Psoas muscle (tissue), 8 donors: Measurements from ENCODE around the gene DNAI4. TPM values are rescaled to one million over a fixed set of nuclear protein-coding genes. Genes with fewer than 3 reads are reported as not detected.

Source experiments
- ATAC-seq, 4 donors: fragments of 200-7000 bp; cut with Tn5 transposase; one replicate each; pipeline ENCODE4 v1.9.1; 2020; ENCODE audit warnings: moderate library complexity in 3 of 4, mild to moderate bottlenecking in 2 of 4
- DNase-seq, 2 donors: peaks; one replicate each; pipeline ENCODE4 v3.0.0-alpha.2; 2020
- H3K27ac ChIP-seq: fragments of 200-600 bp; one replicate; pipeline ENCODE4 v1.8.0; 2022
- H3K27me3 ChIP-seq, 3 donors: fragments of 200-600 bp in 1 of 3; one replicate each; pipeline versions ENCODE4 v1.6.1 to v1.8.0; 2013 to 2022; ENCODE audit warnings: low read length in 2 of 3, mild to moderate bottlenecking in 2 of 3, moderate library complexity in 1 of 3; ENCODE audit not compliant: insufficient read depth in 3 of 3
- H3K36me3 ChIP-seq, 2 donors: fragments of 200-600 bp in 1 of 2; one replicate each; pipeline versions ENCODE4 v1.6.1 to v1.8.0; 2013 to 2022; ENCODE audit warnings: low read depth in 1 of 2, mild to moderate bottlenecking in 1 of 2, moderate library complexity in 1 of 2; ENCODE audit not compliant: insufficient read depth in 1 of 2
- H3K4me1 ChIP-seq: fragments of 200-600 bp; one replicate; pipeline ENCODE4 v1.8.0; 2022
- H3K4me3 ChIP-seq: fragments of 200-600 bp; one replicate; pipeline ENCODE4 v1.8.0; 2022; ENCODE audit warnings: mild to moderate bottlenecking
- H3K9me3 ChIP-seq: fragments of 200-600 bp; one replicate; pipeline ENCODE4 v1.8.0; 2022
- WGBS, 3 donors: extraction: QIAGEN DNeasy Blood & Tissue Kit; methylation state at CpG; one replicate each; pipeline versions ENCODE4 v1.1.6 to v1.1.7; 2013; 5-methylcytosine and 5-hydroxymethylcytosine counted together
- intact Hi-C, 2 donors: fragments of 100-400 bp; cut with DNase I; formaldehyde crosslinking; loops; one replicate each; pipeline versions ENCODE4 v1.11.0 to v1.14.2; 2022
- polyA plus RNA-seq, 3 donors: library from polyadenylated mRNA; stranded (reverse); fragments of 200-250 nt; gene quantifications; one replicate each; pipeline ENCODE4 v1.2.3, GENCODE V29; 2013
- total RNA-seq, 4 donors: library from RNA; stranded (reverse); fragmentation: NEBNext Ultra II Directional in 2 of 4; extraction: Animal tissue kit (Norgen Biotek cat#: 25700) in 2 of 4; gene quantifications; one replicate each; pipeline versions ENCODE4 v1.2.1 to v1.2.4, GENCODE V29; 2021 to 2023
- TF ChIP-seq, protein P1 (sequence below): fragments of 200-600 bp; IDR thresholded peaks from one replicate; pipeline ENCODE4 v1.8.0; 2022; ENCODE audit warnings: antibody characterized with exemption
- donor health status: healthy with polysubstance abuse.
- donor health status: DM: no; HTN: no; CAD: no; lungs with moderate emphysema.
- donor health status: Bipolar disorder and iron deficiency.
- donor health status: healthy.
- donor health status: DM: yes; HTN: yes; CAD: no.
- donor health status: DM: no; HTN: no; CAD: no.
- donor health status: DM: no; HTN: no; CAD: no.
- donor health status: DM: yes; HTN: yes; CAD: no.

Gene DNAI4
- total and polyA plus RNA-seq, 7 donors, result 0.18 to 6.5 (median 4.5) TPM

GRCh38 chr1:66770240-66770639 is 154.4 kb downstream of the DNAI4 start:
- intact Hi-C loops, result loop anchor here in 1 of 2 donors (10.0 kb wide), 1 partner anchor 745 kb away; no protein-coding TSS in a partner anchor
- ATAC-seq (no peak), DNase-seq (no peak)
- Histone ChIP-seq H3K36me3 (no peaks in the 10 kb centered on the region), H3K27ac (no peak overlapping the region), H3K4me3 (no peak overlapping the region), H3K4me1 (no peaks in the 10 kb centered on the region), H3K9me3 (no peaks in the 10 kb centered on the region), H3K27me3 (no peaks in the 10 kb centered on the region)
- 96 to 99% (median 99%) methylated on average over 2 of the region's 2 CpGs for WGBS, 3 donors
- TF ChIP-seq, protein P1, sequence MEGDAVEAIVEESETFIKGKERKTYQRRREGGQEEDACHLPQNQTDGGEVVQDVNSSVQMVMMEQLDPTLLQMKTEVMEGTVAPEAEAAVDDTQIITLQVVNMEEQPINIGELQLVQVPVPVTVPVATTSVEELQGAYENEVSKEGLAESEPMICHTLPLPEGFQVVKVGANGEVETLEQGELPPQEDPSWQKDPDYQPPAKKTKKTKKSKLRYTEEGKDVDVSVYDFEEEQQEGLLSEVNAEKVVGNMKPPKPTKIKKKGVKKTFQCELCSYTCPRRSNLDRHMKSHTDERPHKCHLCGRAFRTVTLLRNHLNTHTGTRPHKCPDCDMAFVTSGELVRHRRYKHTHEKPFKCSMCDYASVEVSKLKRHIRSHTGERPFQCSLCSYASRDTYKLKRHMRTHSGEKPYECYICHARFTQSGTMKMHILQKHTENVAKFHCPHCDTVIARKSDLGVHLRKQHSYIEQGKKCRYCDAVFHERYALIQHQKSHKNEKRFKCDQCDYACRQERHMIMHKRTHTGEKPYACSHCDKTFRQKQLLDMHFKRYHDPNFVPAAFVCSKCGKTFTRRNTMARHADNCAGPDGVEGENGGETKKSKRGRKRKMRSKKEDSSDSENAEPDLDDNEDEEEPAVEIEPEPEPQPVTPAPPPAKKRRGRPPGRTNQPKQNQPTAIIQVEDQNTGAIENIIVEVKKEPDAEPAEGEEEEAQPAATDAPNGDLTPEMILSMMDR, result no peak

DNA sequence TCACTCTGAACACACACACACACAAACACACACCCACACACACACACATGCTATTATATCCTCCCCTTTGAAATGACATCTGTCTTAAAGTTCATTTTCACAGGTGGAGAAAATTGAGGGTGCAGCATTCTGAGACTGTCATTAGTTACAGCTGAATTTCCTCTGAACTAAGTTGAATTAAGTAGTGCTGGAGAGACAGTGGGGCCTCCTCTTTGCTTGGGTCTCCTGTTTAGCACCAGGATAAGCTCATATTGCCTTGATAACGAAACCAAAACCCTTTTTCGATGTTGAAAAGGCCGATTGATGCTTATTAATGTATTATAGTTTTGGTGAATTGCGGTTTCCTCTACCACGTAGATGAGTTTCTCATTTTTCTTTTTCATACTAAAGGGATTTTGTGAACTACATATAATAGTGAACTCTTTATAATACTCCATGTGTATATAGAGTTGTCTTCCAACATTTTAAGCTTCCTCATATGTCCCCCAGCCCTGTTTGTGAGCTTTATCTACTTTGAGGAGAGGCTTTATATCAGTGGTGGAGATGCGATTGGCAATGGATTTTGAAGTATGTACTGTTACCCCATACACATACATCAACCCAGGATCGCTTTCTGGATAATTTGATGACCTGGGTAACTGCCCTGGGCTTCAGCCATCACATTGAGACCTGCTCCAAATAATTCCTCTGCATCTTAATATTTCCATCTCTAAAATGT is 155.0 kb downstream of the DNAI4 start:
- Histone ChIP-seq H3K4me3 (no peak overlapping the region), H3K27me3 (no peaks in the 10 kb centered on the region), H3K27ac (no peak overlapping the region), H3K36me3 (no peaks in the 10 kb centered on the region), H3K9me3 (no peaks in the 10 kb centered on the region), H3K4me1 (no peaks in the 10 kb centered on the region)
- ATAC-seq, result no peak
- intact Hi-C loops, result loop anchor here (5.0 to 10.0 kb wide), 4 partner anchors 155 to 745 kb away; partner anchors contain the start of genes DNAI4 (in 2 of the 2) and MIER1 (in 2 of the 2)
- TF ChIP-seq, protein P1, result no peak
- DNase-seq, result no peak
- 58 to 63% (median 62%) methylated on average over 7 of the region's 7 CpGs for WGBS, 3 donors

DNA sequence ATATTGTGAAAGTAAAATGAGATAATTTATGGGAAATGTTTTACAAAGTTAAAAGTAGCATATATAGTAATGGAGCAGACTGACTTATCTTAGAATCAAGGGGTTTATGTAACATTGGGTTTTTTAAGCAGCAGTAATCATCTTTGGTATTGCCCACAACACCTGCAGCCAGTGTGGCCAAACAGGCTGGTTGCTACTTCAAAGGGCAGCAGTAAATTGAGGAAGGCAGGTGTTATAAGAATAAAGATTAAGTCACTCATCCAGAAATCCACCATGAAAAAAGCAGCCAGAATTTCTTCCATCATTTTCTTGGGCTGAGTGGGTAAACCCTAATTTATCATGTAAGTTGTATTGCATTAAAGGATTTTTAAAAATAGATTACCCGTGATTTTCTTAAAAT is 155.7 kb downstream of the DNAI4 start:
- H3K4me3 ChIP-seq, result no peak overlapping the region

GRCh38 chr1:66767626-66768025 is 157.0 kb downstream of the DNAI4 start:
- intact Hi-C loops, result loop anchor here (5.0 to 10.0 kb wide), 3 partner anchors 157 to 380 kb away; partner anchors contain the start of genes DNAI4 (in 2 of the 2) and MIER1 (in 2 of the 2)
- no peak overlapping the region for H3K4me3 ChIP-seq
- no peak for ATAC-seq

More for the DNA sequence above, 155.7 kb downstream of the DNAI4 start:
- H3K27ac ChIP-seq, result no peak overlapping the region
- no peaks in the 10 kb centered on the region for H3K36me3 ChIP-seq
- no peaks in the 10 kb centered on the region for H3K27me3 ChIP-seq
- no peak for ATAC-seq
- H3K9me3 ChIP-seq, result no peaks in the 10 kb centered on the region
- TF ChIP-seq, protein P1, result no peak
- intact Hi-C loops, result loop anchor here (5.0 to 10.0 kb wide), 3 partner anchors 156 to 378 kb away; partner anchors contain the start of genes DNAI4 (in 2 of the 2) and MIER1 (in 2 of the 2)
- WGBS, 3 donors, result 61 to 82% (median 68%) methylated on average over 1 of the region's 1 CpG
- no peak for DNase-seq
- H3K4me1 ChIP-seq, result no peaks in the 10 kb centered on the region

More at GRCh38 chr1:66767626-66768025, 157.0 kb downstream of the DNAI4 start:
- Histone ChIP-seq H3K4me1 (no peaks in the 10 kb centered on the region), H3K9me3 (no peaks in the 10 kb centered on the region), H3K27ac (no peak overlapping the region), H3K27me3 (no peaks in the 10 kb centered on the region), H3K36me3 (no peaks in the 10 kb centered on the region)
- no peak for DNase-seq
- TF ChIP-seq, protein P1, result no peak
